GM12865 (cell line): ENCODE results near the gene TDRD12.

Source experiments
- DNase-seq: peaks from one replicate; pipeline ENCODE4 v3.0.0; 2010; ENCODE audit warnings: low read depth
- H3K4me3 ChIP-seq: 2 replicates; pipeline ENCODE4 v1.5.1; 2011; ENCODE audit warnings: mild to moderate bottlenecking, low read depth, low read length, control low read depth
- TF ChIP-seq, protein P1 (sequence below): IDR thresholded peaks from 2 replicates; pipeline ENCODE4 v1.5.1; 2011; ENCODE audit warnings: low read length, control low read depth, low read depth, inconsistent platforms; ENCODE audit not compliant: insufficient read depth; ENCODE audit errors: missing control alignments

Gene TDRD12, protein sequence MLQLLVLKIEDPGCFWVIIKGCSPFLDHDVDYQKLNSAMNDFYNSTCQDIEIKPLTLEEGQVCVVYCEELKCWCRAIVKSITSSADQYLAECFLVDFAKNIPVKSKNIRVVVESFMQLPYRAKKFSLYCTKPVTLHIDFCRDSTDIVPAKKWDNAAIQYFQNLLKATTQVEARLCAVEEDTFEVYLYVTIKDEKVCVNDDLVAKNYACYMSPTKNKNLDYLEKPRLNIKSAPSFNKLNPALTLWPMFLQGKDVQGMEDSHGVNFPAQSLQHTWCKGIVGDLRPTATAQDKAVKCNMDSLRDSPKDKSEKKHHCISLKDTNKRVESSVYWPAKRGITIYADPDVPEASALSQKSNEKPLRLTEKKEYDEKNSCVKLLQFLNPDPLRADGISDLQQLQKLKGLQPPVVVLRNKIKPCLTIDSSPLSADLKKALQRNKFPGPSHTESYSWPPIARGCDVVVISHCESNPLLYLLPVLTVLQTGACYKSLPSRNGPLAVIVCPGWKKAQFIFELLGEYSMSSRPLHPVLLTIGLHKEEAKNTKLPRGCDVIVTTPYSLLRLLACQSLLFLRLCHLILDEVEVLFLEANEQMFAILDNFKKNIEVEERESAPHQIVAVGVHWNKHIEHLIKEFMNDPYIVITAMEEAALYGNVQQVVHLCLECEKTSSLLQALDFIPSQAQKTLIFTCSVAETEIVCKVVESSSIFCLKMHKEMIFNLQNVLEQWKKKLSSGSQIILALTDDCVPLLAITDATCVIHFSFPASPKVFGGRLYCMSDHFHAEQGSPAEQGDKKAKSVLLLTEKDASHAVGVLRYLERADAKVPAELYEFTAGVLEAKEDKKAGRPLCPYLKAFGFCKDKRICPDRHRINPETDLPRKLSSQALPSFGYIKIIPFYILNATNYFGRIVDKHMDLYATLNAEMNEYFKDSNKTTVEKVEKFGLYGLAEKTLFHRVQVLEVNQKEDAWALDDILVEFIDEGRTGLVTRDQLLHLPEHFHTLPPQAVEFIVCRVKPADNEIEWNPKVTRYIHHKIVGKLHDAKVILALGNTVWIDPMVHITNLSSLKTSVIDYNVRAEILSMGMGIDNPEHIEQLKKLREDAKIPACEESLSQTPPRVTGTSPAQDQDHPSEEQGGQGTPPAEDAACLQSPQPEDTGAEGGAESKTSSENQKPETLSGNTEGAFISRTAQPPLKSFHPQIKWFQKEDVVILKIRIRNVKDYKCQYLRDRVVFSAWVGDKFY (N-terminal part only)

DNA sequence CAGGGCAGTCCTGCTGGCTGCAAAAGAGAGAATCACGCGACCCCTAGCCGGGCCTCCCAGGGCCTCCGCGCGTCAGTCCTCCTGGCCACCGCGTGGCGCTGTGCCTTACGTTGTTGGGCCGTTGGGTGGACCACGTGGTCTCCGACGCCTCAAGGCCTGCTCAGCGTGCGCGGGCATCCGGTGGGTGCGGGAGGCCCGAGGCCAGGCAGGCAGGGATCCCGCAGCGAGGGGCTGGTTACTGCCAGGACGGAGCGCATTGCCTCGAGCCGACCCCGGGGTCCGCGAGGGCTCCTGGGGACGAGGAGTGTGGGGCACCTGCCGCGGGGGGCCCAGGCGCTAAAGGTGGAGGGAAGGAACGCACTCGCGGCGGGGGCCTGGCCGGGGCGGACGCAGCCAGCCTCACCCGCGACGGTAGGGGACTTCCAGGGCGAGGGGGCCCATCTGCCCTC lies at the start of gene TDRD12:
TSS of gene TDRD12 (plus strand) at position 157 of the 449 bp plus-strand sequence. CDS start 306 bp downstream, outside the sequence.
- TF ChIP-seq, protein P1, sequence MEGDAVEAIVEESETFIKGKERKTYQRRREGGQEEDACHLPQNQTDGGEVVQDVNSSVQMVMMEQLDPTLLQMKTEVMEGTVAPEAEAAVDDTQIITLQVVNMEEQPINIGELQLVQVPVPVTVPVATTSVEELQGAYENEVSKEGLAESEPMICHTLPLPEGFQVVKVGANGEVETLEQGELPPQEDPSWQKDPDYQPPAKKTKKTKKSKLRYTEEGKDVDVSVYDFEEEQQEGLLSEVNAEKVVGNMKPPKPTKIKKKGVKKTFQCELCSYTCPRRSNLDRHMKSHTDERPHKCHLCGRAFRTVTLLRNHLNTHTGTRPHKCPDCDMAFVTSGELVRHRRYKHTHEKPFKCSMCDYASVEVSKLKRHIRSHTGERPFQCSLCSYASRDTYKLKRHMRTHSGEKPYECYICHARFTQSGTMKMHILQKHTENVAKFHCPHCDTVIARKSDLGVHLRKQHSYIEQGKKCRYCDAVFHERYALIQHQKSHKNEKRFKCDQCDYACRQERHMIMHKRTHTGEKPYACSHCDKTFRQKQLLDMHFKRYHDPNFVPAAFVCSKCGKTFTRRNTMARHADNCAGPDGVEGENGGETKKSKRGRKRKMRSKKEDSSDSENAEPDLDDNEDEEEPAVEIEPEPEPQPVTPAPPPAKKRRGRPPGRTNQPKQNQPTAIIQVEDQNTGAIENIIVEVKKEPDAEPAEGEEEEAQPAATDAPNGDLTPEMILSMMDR, result no peak
- H3K4me3 ChIP-seq, result no peak within 1 kb of the TSS
- DNase-seq, result no peak

DNA sequence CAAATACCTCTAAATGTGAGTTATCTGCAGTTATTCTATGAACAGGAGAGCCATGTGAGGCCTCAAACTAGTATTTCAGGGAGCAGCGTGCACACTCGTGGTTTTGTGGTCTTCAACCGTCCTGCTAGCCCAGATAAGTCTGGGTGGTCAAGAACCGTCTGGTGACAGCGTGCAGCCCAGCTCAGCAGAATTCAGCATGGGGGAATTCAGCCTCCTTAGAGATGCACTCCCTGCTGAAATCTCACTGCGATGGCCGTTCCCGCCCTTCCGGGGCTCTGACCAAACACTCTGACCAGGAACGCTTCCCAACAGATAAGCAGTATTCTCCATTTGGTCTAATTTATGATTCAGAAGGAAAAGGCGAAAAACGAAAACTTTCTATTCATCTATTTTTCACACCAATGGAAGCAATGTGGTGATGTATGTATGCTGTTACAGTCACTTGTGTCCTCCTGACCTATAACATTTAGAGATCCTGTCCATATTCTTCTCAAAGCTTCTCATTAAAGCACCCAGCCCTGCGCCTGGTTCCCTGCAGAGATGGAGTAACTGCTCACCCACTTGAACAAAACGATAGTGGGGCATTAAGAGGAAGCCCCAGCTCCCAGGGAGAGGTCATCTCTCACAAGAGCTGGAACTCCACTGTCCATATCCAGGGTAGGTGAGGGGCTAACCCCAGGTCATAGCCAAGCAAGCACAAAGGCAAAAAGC lies 47.5 kb upstream of the TDRD12 start:
- no peak overlapping the region for H3K4me3 ChIP-seq
- DNase-seq, result no peak
- TF ChIP-seq, protein P1, result no peak

DNA sequence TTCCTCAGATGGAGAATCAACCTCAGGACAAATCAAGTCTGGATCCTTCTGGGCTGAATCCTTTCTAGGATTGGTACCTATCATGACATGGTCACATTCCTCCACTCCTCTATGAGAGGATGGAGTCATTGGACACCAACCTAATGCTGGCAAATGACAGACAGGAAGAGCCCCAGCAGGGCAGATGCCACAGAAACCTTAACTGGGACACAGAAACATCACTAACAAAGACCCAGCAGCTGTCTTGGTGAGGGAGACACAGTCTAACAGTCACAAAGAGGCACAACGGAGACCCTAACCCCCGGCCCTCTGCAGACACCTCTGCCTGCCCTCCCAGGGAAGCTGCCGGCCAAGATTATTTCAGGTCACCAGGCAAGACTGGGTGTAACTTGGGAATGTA lies 46.7 kb upstream of the TDRD12 start:
- DNase-seq, result no peak
- no peak overlapping the region for H3K4me3 ChIP-seq
- TF ChIP-seq, protein P1, result no peak

DNA sequence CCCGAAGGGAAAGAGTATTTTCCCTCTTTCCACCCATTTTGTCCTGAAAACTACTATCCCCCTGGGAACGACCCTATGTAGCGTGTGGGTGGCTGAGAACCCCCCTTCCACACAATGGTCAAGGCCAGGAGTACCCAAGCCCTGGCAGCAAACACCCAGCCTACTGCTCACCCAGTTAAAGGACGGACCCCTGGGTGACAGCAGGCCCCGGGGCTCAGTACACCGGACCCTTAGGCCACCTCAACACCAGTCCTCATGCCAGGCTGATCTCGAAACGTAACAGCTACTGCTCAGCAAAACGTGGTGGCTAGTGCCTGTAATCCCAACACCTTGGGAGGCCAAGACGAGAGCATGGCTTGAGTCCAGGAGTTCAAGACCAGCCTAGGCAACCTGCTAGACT lies 46.0 kb upstream of the TDRD12 start:
- H3K4me3 ChIP-seq, result peak overlapping the region; percentile 73
- TF ChIP-seq, protein P1, result no peak
- no peak for DNase-seq

DNA sequence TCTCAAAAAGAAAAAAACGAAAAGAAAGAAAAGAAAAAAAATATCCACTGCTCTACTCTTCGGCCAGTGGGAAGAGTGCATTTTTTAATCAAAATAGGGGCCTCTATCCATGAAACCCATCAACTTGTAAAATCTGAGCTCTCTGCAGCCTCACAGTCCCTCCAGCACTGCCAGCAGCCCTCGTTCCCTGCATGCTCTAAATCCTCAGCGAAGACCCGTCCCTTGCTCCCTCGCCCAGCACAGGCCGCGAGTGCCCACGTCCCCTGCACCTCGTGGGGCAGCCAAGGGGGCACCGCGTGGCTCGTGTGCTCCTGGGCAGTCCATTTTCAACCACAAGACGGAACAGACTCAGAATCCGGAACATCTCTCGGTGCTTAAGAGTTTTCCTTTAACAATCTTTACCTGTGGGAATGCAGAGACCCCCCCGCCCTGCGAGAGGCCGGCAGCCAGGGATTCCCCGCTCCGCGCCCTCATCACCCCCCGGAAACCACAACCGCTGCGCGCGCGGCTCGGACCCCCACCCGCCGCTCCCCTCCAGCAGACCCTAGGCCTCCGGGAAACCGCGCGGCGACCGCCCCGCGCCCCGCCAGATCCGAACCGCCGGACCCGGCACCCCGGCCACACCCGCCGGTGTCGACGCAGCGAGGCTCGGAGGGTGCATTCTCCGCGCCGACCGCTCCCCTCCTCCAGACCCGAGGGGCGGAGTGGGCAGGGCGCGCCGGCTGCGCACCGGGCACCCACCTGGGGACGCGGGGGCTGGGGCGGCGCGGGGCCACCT lies 45.2 kb upstream of the TDRD12 start:
- DNase-seq, result no peak
- TF ChIP-seq, protein P1, result no peak
- H3K4me3 ChIP-seq, result peak overlapping the region; percentile 73
